ENCODE data around the gene ATL2. TPM values are rescaled to one million over a fixed set of nuclear protein-coding genes. Genes with fewer than 3 reads are reported as not detected.
"Not testable (repeated sequence)": the region's sequence is repeated elsewhere in the genome, so short reads cannot be mapped to it uniquely, and the experiment has no call there.

Gene ATL2
- polyA plus RNA-seq, 1 donor: 77.6 TPM

DNA sequence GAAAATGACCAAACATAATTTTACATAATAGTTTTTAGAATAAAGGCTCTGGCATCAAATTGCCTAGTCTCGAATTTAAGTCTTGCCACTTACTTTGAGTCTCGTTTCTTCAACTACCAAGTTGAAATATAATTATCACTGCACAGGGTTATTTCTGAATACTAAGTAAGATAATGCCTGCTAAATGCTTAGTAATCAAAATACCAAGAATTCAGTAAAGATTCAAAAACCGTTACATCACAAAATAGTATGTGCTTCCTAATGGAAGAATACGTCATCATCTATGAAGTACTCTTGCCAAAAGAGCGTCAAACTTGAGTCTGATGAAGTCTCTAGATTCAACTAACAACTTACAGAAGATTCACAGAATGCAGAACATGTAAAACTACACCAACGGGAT is 40.5 kb downstream of the ATL2 start:
- no peak for DNase-seq

DNA sequence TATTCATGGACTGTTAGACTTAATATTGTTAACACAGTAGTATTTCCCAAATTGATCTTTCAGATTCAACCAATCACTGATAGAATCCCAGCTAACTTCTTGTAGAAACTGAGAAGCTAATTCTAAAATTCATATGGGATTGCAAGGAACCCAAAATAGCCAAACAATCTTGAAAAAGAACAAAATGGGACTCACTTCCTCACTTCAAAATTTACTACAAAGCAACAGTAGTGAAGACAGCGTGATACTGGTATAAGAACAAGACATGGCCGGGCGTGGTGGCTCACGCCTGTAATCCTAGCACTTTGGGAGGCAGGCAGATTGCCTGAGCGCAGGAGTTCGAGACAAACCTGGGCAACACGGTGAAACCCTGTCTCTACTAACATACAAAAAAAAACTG is 46.3 kb downstream of the ATL2 start:
- DNase-seq: no peak

DNA sequence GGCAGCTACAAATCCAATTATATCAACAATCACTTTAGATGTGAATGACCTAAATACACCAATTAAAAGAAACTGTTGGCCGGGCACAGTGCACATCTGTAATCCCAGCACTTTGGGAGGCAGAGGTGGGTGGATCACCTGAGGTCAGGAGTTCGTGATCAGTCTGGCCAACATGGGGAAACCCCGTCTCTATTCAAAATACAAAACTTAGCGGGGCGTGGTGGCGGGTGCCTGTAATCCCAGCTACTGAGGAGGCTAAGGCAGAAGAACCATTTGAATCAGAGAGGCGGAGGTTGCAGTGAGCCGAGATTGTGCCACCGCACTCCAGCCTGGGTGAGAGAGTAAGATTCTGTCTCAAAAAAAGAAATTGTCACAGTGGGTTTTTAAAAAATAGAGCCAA is 49.5 kb downstream of the ATL2 start:
- no peak for DNase-seq

DNA sequence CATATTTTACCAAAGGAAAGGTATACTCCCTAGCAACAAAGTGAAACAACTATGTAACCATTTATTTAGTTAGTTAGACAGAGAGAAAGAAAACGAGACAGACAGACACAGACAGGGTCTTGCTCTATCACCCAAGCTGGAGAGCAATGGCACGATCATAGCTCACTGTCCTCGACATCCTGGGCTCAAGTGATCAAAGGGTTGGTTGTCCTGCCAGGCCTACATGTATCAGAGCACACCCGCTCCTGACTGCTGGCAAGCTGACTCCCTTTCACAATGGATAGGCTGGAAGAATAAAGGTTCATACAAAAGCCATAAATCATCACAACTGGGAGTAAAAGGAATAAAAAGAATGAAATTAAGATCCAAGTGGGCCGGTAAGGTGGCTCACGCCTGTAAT is 53.5 kb downstream of the ATL2 start:
- no peak for DNase-seq

DNA sequence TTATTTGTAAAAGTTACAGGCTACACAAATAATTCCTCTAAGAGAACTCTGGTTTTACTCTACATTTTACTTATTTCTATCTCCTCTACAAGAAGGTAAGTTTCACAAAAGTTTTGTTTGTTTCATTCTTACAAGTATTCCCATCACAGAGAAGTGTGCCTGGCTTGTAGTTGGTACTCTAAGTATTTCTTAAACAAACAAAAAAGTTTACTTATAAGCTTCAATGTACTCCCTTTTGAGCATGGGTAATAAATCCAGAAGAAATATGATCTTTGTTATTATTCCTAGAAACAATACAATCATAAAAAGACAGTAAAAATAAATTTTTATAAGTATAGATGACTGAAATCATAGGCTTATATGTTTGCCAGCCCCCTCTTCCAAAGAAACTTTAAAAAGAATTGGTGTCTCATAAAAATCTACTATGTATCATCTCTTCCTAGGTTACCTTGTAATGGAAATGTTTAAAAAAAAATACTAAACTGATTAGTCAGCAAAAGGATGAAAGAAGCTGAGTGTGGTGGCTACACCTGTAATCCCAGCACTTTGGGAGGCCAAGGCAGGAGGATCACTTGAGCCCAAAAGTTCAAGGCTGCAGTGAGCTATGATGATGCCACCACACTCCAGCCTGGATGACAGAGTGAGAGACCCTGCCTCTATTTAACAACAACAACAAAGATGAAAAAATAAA is 54.7 kb downstream of the ATL2 start:
- no peak for DNase-seq

DNA sequence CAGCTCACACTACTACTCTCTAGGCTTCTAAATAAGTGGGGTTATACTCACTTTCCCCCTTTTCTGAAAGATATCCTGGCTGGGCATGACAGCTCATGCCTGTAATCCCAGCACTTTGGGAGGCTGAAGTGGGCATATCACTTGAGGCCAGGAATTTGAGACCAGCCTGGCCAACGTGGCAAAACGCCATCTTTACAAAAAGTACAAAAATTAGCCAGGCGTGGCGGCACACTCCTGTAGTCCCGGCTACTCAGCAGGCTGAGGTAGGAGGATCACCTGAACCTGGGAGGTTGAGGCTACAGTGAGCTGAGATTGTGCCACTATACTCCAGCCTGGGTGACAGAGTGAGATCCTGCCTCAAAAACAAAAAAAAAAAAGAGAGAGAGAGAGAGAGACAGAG is 57.8 kb downstream of the ATL2 start:
- not testable (repeated sequence) for DNase-seq

DNA sequence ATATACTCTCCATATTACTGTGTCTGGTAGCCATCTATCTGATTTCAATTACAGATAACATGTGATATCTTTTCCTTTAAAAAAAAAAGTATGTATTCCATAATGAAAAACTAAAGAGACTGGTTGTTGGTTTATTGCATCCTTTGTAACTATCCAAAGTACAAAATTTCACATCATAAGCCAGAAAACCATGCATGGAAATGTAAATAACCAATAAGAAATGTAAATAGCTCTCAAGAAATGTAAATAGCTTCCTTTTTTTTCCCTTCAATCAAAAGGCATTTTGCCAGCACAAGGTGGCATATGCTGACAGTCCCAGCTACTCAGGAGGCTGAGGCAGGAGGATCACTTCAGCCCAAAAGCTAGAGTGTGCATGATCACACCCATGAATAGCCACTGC is 59.3 kb downstream of the ATL2 start:
- no peak for DNase-seq

DNA sequence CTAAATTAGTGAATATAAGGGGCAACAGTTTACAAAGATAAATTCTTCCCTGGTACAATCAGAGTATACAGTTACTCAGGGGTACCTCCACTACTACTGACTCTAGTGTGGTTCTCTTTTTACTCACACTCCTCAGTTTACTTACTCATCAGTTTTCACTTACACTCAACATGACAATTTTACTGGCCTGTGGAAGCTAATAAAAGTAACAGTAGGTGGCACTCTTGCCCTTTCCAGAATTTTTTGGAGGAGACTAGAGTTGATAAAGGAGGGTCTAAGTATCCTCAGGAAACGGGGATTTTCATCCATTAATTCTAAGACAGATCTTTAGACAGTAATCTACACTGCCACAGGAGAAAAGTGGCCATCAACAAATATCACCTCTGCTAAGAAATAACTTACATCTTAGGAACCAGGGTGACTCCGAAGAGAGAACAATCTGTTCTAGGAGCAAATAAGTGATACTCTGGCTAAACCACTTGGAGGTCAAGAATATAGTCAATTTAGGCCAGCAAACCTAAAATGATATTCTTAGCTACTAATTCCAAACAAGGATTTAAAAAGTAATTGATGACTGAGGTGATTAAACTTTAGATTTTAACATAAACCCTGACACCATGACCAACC is 61.3 kb downstream of the ATL2 start:
- peak; percentile 55 for DNase-seq

DNA sequence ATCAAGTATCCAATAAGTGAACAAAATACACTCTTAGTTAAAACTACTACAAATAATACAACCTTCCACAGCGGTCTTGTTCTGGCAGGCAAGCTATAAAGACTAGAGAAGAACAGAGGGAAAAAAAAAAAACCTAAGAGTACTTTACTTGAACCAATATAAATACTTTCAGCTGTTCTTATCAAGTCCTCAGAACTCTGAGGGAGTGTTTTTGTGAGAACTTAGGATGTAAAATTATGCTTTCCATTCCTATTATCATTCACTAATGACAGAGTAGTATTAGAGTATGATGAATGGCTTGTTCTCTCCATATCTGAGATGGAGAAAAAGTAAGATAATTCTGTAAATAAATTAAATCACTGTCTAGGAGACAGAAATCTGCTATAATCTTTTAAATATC is 68.3 kb downstream of the ATL2 start:
- no peak for DNase-seq

DNA sequence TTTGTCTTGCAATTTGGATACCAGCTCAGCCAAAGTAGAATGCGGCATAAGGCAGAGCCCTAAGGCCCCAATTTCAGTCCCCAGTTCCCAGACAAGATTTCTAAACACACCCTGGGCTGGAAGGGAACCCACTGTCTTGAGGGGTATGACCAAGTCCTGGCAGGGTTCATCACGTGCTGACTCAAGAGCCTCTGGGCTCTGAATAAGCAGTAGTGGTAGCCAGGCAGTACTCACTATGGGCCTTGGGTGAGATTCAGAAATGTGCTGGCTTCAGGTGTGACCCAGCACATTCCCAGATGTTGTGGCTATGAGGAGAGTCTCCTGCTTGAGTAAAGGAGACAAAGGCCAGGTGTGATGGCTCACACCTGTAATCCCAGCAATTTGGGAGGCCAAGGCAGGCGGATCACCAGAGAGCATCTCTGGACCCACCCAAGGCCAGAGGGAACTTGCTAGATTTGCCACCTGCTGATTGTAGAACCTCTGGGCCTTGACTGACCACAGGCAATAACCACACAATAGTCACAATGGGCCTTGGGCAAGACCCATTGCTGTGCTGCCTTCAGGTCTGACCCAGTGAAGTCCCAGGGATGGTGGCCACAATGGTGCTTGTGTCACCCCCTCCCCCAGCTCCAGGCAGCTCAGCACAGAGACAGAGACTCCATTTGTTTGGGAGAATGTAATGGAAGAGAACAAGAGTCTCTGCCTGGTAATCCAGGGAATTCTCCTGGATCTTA is 74.9 kb downstream of the ATL2 start:
- no peak for DNase-seq

DNA sequence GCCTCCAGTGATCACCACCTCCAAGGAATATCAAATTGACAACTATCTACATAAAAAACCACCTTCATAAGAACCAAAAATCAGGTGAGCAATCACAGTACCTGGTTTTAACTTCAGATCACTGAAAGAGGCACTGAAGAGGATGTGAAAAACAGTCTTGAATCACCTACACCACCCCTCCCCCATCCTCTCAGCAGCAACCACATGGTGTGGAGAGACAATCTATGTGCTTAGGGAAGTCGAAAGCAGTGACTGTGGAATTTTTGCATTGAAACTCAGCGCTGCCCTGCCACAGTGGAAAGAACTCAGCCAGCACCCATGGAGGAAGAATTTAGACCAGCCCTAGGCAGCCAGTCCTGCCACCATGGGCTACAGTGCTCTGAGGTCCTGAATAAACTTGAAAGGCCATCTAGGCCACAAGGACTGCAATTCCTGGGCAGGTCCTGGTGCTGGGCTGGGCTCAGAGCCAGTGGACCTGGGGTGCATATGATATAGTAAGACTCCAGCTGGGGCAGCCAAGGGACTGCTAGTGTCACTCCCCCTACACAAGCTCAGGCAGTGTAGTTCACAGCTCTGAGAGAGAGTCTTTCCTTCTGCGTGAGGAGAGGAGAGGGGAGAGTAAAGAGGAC is 75.6 kb downstream of the ATL2 start:
- no peak for DNase-seq

DNA sequence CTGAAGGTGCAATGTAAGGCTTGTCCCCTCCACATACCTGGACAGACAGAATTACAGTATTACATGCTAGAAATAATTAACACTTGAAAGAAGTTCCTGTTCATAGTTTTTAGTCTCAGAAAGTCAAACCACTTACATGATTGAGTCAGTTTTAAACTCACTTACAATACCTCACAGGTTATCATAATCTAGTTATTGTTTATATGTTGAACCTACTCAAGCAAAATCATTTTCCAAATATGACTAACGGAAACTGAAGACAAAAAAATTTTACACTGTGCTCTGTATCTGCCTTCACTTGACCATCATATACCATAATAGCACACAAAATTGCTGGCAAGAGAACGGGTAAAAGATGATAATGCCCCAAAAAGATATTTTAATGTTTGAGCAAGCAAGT is 78.5 kb downstream of the ATL2 start:
- DNase-seq: no peak

DNA sequence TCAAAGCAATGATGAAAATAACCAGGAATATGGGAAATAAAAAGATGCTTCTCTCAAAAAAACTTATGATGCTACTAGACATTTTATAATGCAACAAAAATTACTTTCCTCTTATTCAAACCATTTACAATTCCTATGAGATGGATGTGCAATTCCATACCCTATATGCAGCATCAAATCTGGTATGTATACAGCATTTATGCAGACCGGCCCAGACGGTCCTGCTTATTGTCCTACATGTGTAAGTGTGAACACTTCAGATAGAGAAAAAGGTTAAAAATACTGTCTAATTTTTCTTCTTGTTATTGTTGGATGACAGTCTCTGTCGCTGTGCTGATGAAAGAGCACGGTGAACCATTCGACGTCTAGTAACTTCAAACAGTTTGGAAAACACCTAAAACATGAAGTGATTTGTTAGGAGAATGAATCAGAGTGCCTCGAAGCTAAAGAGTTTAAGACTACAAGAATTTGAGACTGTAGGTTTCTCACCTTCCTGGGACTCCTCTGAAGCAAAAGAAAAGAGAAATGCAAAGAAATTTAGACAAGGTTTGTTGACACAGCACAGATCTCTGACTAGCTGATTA is 80.8 kb downstream of the ATL2 start:
- DNase-seq: no peak

DNA sequence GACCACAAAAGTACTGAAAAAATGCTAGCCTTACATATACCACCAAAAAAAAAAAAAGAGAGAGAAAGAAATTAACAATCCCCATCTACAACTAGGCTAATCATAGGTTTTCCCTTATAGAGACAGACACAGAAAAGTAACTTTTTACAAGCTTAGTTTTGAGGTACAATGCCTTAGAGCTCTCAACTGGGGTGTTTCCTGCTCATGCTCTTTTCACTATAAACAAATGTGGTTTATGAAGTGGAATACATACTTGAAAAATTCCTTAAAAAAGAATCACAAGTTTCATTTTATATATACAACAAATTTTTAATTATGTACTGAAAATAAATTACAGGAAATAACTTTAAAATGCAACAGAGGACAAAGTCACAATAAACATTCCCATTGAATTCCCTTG is 82.5 kb downstream of the ATL2 start:
- no peak for DNase-seq

DNA sequence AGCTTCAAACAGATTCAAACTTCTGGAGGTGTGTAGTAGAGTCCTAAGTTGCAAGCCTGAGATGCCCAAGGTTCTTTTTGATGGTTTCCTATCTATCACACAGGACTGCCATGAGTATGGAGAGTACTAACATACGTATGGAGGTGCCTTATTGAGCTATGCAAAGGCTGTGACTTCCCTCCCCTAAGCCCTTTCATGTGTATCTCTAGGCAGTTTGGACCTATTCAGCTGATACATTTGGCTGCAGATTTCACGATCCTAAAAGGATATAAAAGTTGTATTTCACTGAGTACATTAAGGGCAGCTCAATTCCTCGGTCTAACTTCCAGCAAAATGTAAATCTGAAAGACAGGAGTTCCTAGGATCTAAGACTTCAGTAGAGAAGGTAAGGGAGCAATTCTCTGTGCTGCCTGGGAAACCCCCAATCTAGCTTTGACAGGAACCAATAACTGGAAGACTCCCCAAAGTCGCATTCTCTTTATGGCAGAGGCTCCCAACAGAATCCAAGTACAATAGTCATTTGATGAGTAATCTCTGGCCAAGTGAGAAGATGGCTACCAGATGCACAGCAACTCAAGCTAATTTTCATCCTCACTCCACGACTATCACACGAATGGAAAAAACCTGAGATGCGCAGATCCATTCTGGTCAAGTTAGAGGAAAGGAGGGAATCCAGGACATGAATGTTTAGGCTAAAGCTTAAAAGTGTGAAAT is 83.8 kb downstream of the ATL2 start:
- no peak for DNase-seq

DNA sequence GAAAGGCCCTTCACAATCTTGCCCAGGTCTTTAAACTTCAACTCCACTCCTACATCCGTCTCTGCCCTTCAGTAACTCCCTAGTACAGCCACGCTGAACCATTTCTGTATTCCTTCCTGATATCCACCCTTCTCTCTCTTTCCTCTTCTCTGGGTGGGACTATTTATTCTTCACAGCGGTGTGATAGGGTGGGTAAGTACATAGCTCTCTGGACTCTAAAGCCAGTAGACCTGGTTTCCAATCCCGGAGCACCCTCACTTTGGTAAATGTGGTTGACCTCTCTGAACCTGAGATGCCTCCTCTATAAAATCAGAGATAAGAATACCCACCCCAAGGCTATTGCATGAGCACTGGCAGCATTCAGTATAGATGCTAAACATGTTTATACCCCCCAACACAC is 86.7 kb downstream of the ATL2 start:
- no peak for DNase-seq

DNA sequence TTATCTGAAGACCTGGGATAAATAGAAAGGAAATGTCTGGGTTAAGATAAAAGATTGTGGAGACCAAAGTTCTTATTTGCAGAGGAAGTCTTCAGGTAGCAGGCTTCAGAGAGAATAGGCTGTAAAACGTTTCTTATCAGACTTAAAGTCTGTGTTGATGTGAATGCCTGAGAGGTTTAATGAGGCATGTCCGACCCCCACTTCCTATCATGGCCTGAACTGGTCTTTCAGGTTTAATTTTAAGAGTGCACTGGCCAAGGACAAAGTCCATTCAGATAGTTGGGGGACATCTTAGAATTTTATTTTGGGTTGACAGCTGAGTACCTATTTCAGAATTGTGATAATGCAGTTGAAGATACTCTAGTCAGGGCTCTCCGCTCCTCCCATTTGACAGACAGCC is 92.1 kb downstream of the ATL2 start:
- no peak for DNase-seq

DNA sequence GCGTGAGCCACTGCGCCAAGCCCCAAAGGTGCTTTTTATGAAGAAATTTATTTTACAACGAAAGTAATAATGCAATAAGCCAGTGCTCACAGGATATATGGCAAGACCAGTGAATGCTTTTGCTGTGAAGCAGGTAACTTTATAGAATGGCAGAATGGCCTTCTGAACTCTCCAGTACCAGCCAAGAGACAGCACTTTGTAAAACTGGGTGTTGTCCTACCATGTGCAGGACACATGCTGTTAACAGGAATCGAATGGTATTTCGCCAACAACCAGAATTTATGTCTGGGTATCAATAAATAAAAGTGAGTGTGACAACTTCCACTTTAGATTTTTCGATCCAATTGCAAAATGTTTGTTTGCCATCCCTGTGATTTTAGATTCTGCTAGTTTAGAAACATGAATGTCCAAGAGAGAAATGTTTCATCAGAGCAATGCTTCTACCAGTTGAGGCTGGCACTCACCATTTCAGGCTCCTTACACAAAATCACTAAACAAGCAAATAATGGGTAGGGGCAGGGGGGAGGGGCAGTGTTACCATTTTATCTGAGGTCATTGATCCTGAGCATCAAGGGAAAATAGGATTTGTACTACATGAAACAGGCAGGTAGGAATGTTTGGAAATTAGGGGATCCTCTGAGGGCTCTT is 95.9 kb downstream of the ATL2 start:
- no peak for DNase-seq

DNA sequence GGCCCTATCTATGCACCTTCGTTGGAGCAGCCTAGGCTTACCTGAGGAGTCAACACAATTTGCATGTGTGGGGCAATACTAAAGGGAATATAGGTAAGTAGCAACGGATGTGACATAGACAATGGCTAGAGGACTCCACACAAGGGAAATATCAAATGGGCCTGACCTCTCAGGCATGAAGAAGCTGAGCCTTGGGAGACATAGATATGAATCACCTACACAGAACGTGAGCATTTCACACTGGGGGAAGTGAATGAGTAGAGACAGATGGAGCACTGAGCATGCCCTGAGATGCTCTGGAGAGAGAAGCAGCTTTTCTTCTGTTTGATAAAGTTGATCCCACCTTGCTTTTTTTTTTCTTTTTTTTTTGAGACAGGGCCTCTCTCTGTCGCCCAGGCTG is 97.9 kb downstream of the ATL2 start:
- no peak for DNase-seq

DNA sequence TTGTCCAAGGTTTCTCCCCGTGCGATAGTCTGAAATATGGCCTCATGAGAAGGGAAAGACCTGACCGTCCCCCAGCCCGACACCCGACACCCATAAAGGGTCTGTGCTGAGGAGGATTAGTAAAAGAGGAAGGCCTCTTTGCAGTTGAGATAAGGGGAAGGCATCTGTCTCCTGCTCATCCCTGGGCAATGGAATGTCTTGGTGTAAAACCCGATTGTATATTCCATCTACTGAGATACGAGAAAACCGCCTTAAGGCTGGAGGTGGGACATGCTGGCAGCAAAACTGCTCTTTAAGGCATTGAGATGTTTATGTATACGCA is 99.0 kb downstream of the ATL2 start:
- DNase-seq: not testable (repeated sequence)

DNA sequence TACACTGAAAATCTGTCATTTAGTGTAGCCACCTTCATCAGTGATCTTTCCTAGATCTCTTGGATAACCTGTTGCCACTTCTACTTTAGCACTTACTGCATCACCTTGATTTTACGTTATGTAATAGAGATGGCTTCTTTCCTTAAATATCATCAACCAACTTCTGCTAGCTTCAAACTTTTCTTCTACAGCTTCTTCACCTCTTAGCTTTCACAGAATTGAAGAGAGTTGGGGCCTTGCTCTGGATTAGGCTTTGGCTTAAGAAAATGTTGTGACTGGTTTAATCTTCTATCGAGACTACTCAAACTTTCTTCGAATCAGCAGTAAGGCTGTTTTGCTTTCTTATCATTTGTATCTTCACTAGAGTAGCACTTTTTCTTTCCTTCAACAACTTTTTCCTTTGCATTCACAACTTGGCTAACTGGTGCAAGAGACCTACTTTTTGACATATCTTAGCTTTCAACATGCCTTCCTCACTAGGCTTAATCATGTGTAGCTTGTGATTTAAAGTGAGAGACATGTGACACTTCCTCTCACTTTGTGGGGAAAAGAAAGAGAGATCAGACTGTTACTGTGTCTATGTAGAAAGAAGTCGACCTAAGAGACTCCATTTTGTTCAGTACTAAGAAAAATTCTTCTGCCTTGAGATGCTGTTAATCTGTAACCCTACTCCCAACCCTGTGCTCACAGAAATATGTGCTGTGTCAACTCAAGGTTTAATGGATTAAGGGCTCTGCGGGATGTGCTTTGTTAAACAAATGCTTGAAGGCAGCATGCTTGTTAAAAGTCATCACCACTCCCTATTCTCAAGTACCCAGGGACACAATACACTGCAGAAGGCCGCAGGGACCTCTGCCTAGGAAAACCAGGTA is 99.6 kb downstream of the ATL2 start:
- peak; percentile 39 for DNase-seq
